Endodermal cell (in vitro differentiated cells): Measurements from ENCODE around the gene APMAP. TPM values are rescaled to one million over a fixed set of nuclear protein-coding genes. Genes with fewer than 3 reads are reported as not detected.

ENCODE experiments used
- DNase-seq: peaks from one replicate; pipeline ENCODE4 v3.0.0-alpha.2; 2017
- H3K27ac ChIP-seq: 2 replicates; pipeline ENCODE4 v1.5.1; 2013; ENCODE audit warnings: mild to moderate bottlenecking, low read depth, low read length, moderate library complexity
- H3K27me3 ChIP-seq: 2 replicates; pipeline ENCODE4 v1.6.1; 2013; ENCODE audit warnings: mild to moderate bottlenecking, low read length, moderate library complexity; ENCODE audit not compliant: insufficient read depth, control insufficient read depth, poor library complexity, severe bottlenecking
- H3K36me3 ChIP-seq: 2 replicates; pipeline ENCODE4 v1.7.0; 2013; ENCODE audit warnings: mild to moderate bottlenecking, low read length, moderate library complexity; ENCODE audit not compliant: control insufficient read depth, insufficient read depth
- H3K4me1 ChIP-seq: one replicate; pipeline ENCODE4 v1.7.0; 2013; ENCODE audit warnings: low read length; ENCODE audit not compliant: control insufficient read depth, insufficient read depth
- H3K4me3 ChIP-seq: 2 replicates; pipeline ENCODE4 v1.5.1; 2013; ENCODE audit warnings: mild to moderate bottlenecking, low read length, moderate library complexity
- H3K9ac ChIP-seq: 2 replicates; pipeline ENCODE4 v1.6.1; 2013; ENCODE audit warnings: mild to moderate bottlenecking, low read length, moderate library complexity; ENCODE audit not compliant: poor library complexity, severe bottlenecking; ENCODE audit errors: extremely low read depth
- H3K9me3 ChIP-seq: 2 replicates; pipeline ENCODE4 v1.6.1; 2013; ENCODE audit warnings: mild to moderate bottlenecking, low read length, moderate library complexity; ENCODE audit not compliant: control insufficient read depth
- H3K27ac Mint-ChIP-seq: 2 replicates; pipeline ENCODE4 v1.8.0; 2020; ENCODE audit warnings: mixed read lengths
- H3K27me3 Mint-ChIP-seq: 2 replicates; pipeline ENCODE4 v1.8.0; 2021; ENCODE audit warnings: mild to moderate bottlenecking, mixed read lengths; ENCODE audit not compliant: insufficient read depth
- H3K36me3 Mint-ChIP-seq: 2 replicates; pipeline ENCODE4 v1.8.0; 2020; ENCODE audit warnings: low read depth, mixed read lengths
- H3K4me1 Mint-ChIP-seq: 2 replicates; pipeline ENCODE4 v1.8.0; 2020; ENCODE audit warnings: mixed read lengths
- H3K4me3 Mint-ChIP-seq: 2 replicates; pipeline ENCODE4 v1.8.0; 2020; ENCODE audit warnings: mild to moderate bottlenecking, moderate library complexity, mixed read lengths
- H3K9me3 Mint-ChIP-seq: 2 replicates; pipeline ENCODE4 v1.8.0; 2020; ENCODE audit warnings: mild to moderate bottlenecking, mixed read lengths
- CTCF ChIP-seq: fragments of 200-600 bp; sonication (generic); conservative IDR thresholded peaks from 2 replicates; pipeline ENCODE4 v1.5.0; 2021; ENCODE audit warnings: antibody characterized with exemption, mild to moderate bottlenecking
- WGBS, 2 experiments: methylation state at CpG; one replicate each; pipeline versions ENCODE4 v1.1.5 to v1.1.7; 2013; ENCODE audit warnings: missing lambda C conversion rate in 2 of 2, mixed read lengths in 1 of 2; ENCODE audit not compliant: insufficient coverage in 1 of 2, insufficient read length in 1 of 2; 5-methylcytosine and 5-hydroxymethylcytosine counted together
- total RNA-seq, 2 donors: library from RNA; stranded (reverse); fragmentation: NEBNext Ultra II Directional in 1 of 2; extraction: Animal tissue kit (Norgen Biotek cat#: 25700) in 1 of 2; gene quantifications; 2 replicates in 1 of 2; 3 replicates in 1 of 2; pipeline ENCODE4 v1.2.1, GENCODE V29; 2021

Gene APMAP
- total RNA-seq, 2 donors from 2014 or later = 60.2 to 65.6 TPM

DNA sequence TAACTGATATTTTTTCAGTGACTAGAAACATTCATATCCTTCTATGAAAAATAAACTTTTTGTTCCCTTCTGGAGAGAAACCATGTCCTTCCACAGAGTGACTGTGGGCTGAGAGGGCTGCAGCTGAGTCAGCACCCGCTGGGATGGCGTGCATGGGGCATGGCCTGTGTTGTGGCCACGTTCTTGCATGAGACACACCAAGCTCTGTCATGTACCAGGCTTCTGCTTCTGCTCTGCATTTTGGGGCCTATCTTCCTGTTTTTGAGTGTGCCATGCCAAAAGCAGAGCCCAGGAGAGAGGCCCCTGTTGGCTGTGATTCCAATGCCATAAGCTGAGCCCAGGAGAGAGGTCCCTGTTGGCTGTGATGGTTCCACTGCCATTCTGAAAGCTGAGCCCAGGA is 10.8 kb downstream of the APMAP start:
- H3K9ac ChIP-seq = no peak overlapping the region
- no peak overlapping the region for H3K27ac Mint-ChIP-seq
- 90% methylated on average over 3 of the region's 3 CpGs; no CpG with 5 or more reads in 1 of the 2 experiments for WGBS, 2 experiments
- peak; percentile 2 for DNase-seq
- peaks cover 24% of the 10 kb centered on the region for H3K9me3 Mint-ChIP-seq
- peaks cover 12% of the 10 kb centered on the region for H3K9me3 ChIP-seq
- no peak overlapping the region for H3K4me3 Mint-ChIP-seq
- peaks cover 43% of the 10 kb centered on the region for H3K36me3 ChIP-seq
- no peaks in the 10 kb centered on the region for H3K4me1 ChIP-seq
- H3K27me3 Mint-ChIP-seq = no peaks in the 10 kb centered on the region
- H3K4me3 ChIP-seq = no peak overlapping the region
- H3K27me3 ChIP-seq = no peaks in the 10 kb centered on the region
- no peak for TF ChIP-seq CTCF
- H3K4me1 Mint-ChIP-seq = no peaks in the 10 kb centered on the region
- H3K27ac ChIP-seq = no peak overlapping the region
- peaks cover 63% of the 10 kb centered on the region for H3K36me3 Mint-ChIP-seq

- Histone ChIP-seq H3K4me3 (no peak overlapping the region), H3K9me3 (peaks cover 17% of the 10 kb centered on the region), H3K27me3 (no peaks in the 10 kb centered on the region), H3K36me3 (peaks cover 48% of the 10 kb centered on the region), H3K9ac (no peak overlapping the region), H3K27ac (no peak overlapping the region), H3K4me1 (no peaks in the 10 kb centered on the region)
- WGBS, 2 experiments = 78 to 96% methylated on average over 4 of the region's 4 CpGs
- H3K4me3 Mint-ChIP-seq = no peak overlapping the region
- no peak for TF ChIP-seq CTCF
- peak; percentile 19 for DNase-seq
- no peaks in the 10 kb centered on the region for H3K4me1 Mint-ChIP-seq
- H3K9me3 Mint-ChIP-seq = peaks cover 29% of the 10 kb centered on the region
- H3K27ac Mint-ChIP-seq = no peak overlapping the region
- H3K36me3 Mint-ChIP-seq = peaks cover 68% of the 10 kb centered on the region
- no peaks in the 10 kb centered on the region for H3K27me3 Mint-ChIP-seq
These were observed 11.3 kb downstream of the APMAP start for GRCh38 chr20:24981282-24981681.

DNA sequence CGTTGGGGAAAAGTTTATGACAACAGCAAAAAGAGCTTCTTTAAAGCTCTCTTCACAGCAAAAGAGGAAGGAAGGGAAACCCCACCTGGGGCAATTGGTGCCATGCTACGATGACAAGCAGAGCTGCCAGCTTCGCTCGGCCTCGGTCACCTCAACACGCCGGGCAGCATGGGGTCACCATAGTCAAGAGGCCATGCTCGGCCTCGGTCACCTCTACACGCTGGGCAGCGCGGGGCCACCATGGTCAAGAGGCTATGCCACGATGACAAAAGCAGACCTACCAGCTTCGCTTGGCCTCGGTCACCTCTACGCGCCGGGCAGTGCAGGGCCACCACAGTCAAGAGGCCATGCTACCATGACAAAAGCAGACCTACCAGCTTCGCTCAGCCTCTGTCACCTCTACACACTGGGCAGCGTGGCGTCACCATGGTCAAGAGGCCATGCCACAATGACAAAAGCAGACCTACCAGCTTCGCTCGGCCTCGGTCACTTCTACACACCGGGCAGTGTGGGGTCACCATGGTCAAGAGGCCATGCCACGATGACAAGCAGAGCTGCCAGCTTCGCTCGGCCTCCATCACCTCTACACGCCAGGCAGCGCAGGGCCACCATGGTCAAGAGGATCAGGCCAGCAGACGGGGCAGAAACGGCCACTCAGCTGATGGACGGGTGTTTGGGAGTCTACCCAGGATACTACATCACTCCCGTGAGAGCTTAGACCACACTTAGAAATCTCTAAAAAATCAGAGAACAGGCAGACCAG is 12.1 kb downstream of the APMAP start:
- Histone ChIP-seq H3K9me3 (peaks cover 25% of the 10 kb centered on the region), H3K4me1 (no peaks in the 10 kb centered on the region), H3K4me3 (no peak overlapping the region), H3K9ac (no peak overlapping the region), H3K27ac (no peak overlapping the region), H3K36me3 (peaks cover 51% of the 10 kb centered on the region), H3K27me3 (no peaks in the 10 kb centered on the region)
- H3K36me3 Mint-ChIP-seq = peaks cover 76% of the 10 kb centered on the region
- H3K4me3 Mint-ChIP-seq = no peak overlapping the region
- H3K27me3 Mint-ChIP-seq = no peaks in the 10 kb centered on the region
- TF ChIP-seq CTCF = no peak
- no peaks in the 10 kb centered on the region for H3K4me1 Mint-ChIP-seq
- peak; percentile 5 for DNase-seq
- H3K9me3 Mint-ChIP-seq = peaks cover 37% of the 10 kb centered on the region
- WGBS, 2 experiments = 94 to 97% methylated on average over 23 to 34 of the region's 34 CpGs
- H3K27ac Mint-ChIP-seq = no peak overlapping the region
